H1 (cell line): Measurements from ENCODE around the gene WAC. TPM values are rescaled to one million over a fixed set of nuclear protein-coding genes. Genes with fewer than 3 reads are reported as not detected.

Source experiments
- CTCF ChIA-PET: fragments of 300-600 bp; sonication (Branson Sonifier 250); formaldehyde crosslinking; loops from one replicate; lab custom pipeline; 2021; ENCODE audit not compliant: partially characterized antibody; lab: Charles Lee
- POLR2A ChIA-PET: fragments of 300-600 bp; sonication (Branson Sonifier 250); formaldehyde crosslinking; loops from one replicate; lab custom pipeline; 2021; ENCODE audit warnings: inconsistent platforms; ENCODE audit not compliant: partially characterized antibody; lab: Charles Lee
- DNase-seq, 2 experiments: peaks; one replicate each; pipeline versions ENCODE4 v3.0.0 to v3.0.0-alpha.2; 2010 to 2022; ENCODE audit warnings: low spot score in 2 of 2, low read depth in 1 of 2, mixed read lengths in 1 of 2
- FAIRE-seq: peaks from 2 replicates; lab custom pipeline; 2011; peaks lifted over from hg19 to GRCh38; lab: Jason Lieb, UNC
- H2AFZ ChIP-seq: 2 replicates; pipeline ENCODE4 v1.8.1; 2012; ENCODE audit warnings: low read length, inconsistent platforms
- H2AK5ac ChIP-seq: 2 replicates; pipeline ENCODE4 v1.6.1; 2013; ENCODE audit warnings: low read depth, low read length
- H2BK120ac ChIP-seq: replicated peaks from 2 replicates; pipeline ENCODE3; 2013; ENCODE audit warnings: low read depth, low read length, inconsistent platforms
- H2BK12ac ChIP-seq: 2 replicates; pipeline ENCODE4 v1.6.1; 2013; ENCODE audit warnings: low read depth, low read length
- H2BK15ac ChIP-seq: 2 replicates; pipeline ENCODE4 v1.6.1; 2013; ENCODE audit warnings: low read length
- H2BK20ac ChIP-seq: 2 replicates; pipeline ENCODE4 v1.6.1; 2013; ENCODE audit warnings: low read length
- H2BK5ac ChIP-seq: 2 replicates; pipeline ENCODE4 v1.6.1; 2013; ENCODE audit warnings: low read depth, low read length
- H3K14ac ChIP-seq: 2 replicates; pipeline ENCODE4 v1.6.1; 2013; ENCODE audit warnings: inconsistent platforms; ENCODE audit not compliant: insufficient read length
- H3K18ac ChIP-seq: 2 replicates; pipeline ENCODE4 v1.6.1; 2013; ENCODE audit warnings: low read length; ENCODE audit errors: extremely low read depth
- H3K23ac ChIP-seq: 2 replicates; pipeline ENCODE4 v1.6.1; 2013; ENCODE audit warnings: inconsistent platforms; ENCODE audit not compliant: insufficient read length
- H3K23me2 ChIP-seq: 2 replicates; pipeline ENCODE4 v1.6.1; 2013; ENCODE audit warnings: low read depth, low read length
- H3K27ac ChIP-seq: 2 replicates; pipeline ENCODE4 v1.6.1; 2011; ENCODE audit warnings: low read depth, low read length, inconsistent platforms
- H3K27me3 ChIP-seq, 4 experiments: replicated peaks in 1 of 4; 1 replicate in 1 of 4; 2 replicates in 3 of 4; pipeline versions ENCODE4 v1.6.1 to v1.8.1; 2011 to 2013; ENCODE audit warnings: low read length in 3 of 4, mild to moderate bottlenecking in 3 of 4, inconsistent platforms in 2 of 4, mixed read lengths in 2 of 4, moderate library complexity in 1 of 4; ENCODE audit not compliant: control insufficient read depth in 3 of 4, insufficient read depth in 3 of 4; ENCODE audit errors: extremely low read depth in 1 of 4
- H3K36me3 ChIP-seq, 4 experiments: 2 replicates each; pipeline versions ENCODE4 v1.6.1 to v1.8.1; 2011 to 2013; ENCODE audit warnings: mild to moderate bottlenecking in 4 of 4, low read length in 3 of 4, moderate library complexity in 2 of 4, control low read depth in 1 of 4, inconsistent platforms in 1 of 4; ENCODE audit not compliant: insufficient read depth in 4 of 4, control insufficient read depth in 2 of 4
- H3K4ac ChIP-seq: replicated peaks from 2 replicates; pipeline ENCODE3; 2013; ENCODE audit warnings: low read length, low read depth, mixed read lengths, inconsistent platforms; ENCODE audit not compliant: insufficient read length
- H3K4me1 ChIP-seq, 4 experiments: replicated peaks in 1 of 4; 1 replicate in 1 of 4; 2 replicates in 3 of 4; pipeline versions ENCODE4 v1.6.1 to v1.8.1; 2011 to 2013; ENCODE audit warnings: low read length in 3 of 4, inconsistent platforms in 2 of 4, mixed read lengths in 1 of 4; ENCODE audit not compliant: insufficient read depth in 4 of 4, control insufficient read depth in 3 of 4
- H3K4me2 ChIP-seq, 2 experiments: 2 replicates each; pipeline versions ENCODE4 v1.6.1 to v1.8.1; 2011 to 2013; ENCODE audit warnings: low read depth in 2 of 2, low read length in 2 of 2, control low read depth in 1 of 2, inconsistent platforms in 1 of 2, mild to moderate bottlenecking in 1 of 2; ENCODE audit not compliant: insufficient read depth in 1 of 2
- H3K4me3 ChIP-seq, 4 experiments: fragments of 200-600, 300-600 bp in 1 of 4; sonication (generic), shearing (Covaris generic), sonication (Bioruptor Twin) in 1 of 4; 2 replicates each; pipeline versions ENCODE4 v1.5.1 to v1.8.1; 2011 to 2016; ENCODE audit warnings: low read length in 4 of 4, low read depth in 3 of 4, control low read depth in 2 of 4, inconsistent platforms in 2 of 4, mild to moderate bottlenecking in 2 of 4, mixed read lengths in 1 of 4, moderate library complexity in 1 of 4; ENCODE audit not compliant: insufficient read depth in 2 of 4; ENCODE audit errors: extremely low read depth in 1 of 4
- H3K56ac ChIP-seq: replicated peaks from 2 replicates; pipeline ENCODE3; 2013; ENCODE audit warnings: low read depth, mild to moderate bottlenecking, mixed read lengths, low read length, inconsistent platforms; ENCODE audit not compliant: insufficient read length
- H3K79me1 ChIP-seq: 2 replicates; pipeline ENCODE4 v1.6.1; 2013; ENCODE audit warnings: low read depth, low read length, control low read depth
- H3K79me2 ChIP-seq, 2 experiments: 2 replicates each; pipeline versions ENCODE4 v1.6.1 to v1.8.1; 2012 to 2013; ENCODE audit warnings: low read length in 2 of 2, mild to moderate bottlenecking in 2 of 2, inconsistent platforms in 1 of 2; ENCODE audit not compliant: insufficient read depth in 2 of 2, control insufficient read depth in 1 of 2
- H3K9ac ChIP-seq, 4 experiments: replicated peaks in 1 of 4; 1 replicate in 1 of 4; 2 replicates in 3 of 4; pipeline versions ENCODE4 v1.6.1 to v1.8.1; 2011 to 2013; ENCODE audit warnings: low read depth in 3 of 4, low read length in 3 of 4, control low read depth in 2 of 4, mild to moderate bottlenecking in 2 of 4, moderate library complexity in 2 of 4, inconsistent platforms in 1 of 4; ENCODE audit errors: extremely low read depth in 1 of 4
- H3K9me3 ChIP-seq, 2 experiments: 2 replicates each; pipeline versions ENCODE4 v1.6.1 to v1.8.1; 2012 to 2013; ENCODE audit warnings: mild to moderate bottlenecking in 2 of 2, moderate library complexity in 2 of 2, control low read depth in 1 of 2, inconsistent platforms in 1 of 2, low read depth in 1 of 2, low read length in 1 of 2, mixed read lengths in 1 of 2; ENCODE audit not compliant: insufficient read depth in 2 of 2
- H4K20me1 ChIP-seq, 2 experiments: replicated peaks in 1 of 2; 2 replicates each; pipeline versions ENCODE3 to v1.8.1; 2011 to 2013; ENCODE audit warnings: inconsistent platforms in 2 of 2, low read length in 2 of 2, mild to moderate bottlenecking in 1 of 2; ENCODE audit not compliant: insufficient read depth in 2 of 2, control insufficient read depth in 1 of 2
- H4K5ac ChIP-seq: 2 replicates; pipeline ENCODE4 v1.6.1; 2013; ENCODE audit warnings: low read length, low read depth, mixed read lengths, inconsistent platforms; ENCODE audit not compliant: insufficient read length
- H4K8ac ChIP-seq: 2 replicates; pipeline ENCODE4 v1.8.0; 2013; ENCODE audit warnings: mild to moderate bottlenecking, moderate library complexity, low read length, inconsistent platforms; ENCODE audit not compliant: insufficient read depth; ENCODE audit errors: extremely low read depth
- H4K91ac ChIP-seq: replicated peaks from 2 replicates; pipeline ENCODE3; 2013; ENCODE audit warnings: low read length, mixed read lengths, inconsistent platforms; ENCODE audit not compliant: insufficient read length
- E2F6 ChIP-seq: IDR thresholded peaks from 2 replicates; pipeline ENCODE4 v1.6.1; 2012; ENCODE audit warnings: inconsistent platforms
- EGR1 ChIP-seq: IDR thresholded peaks from 2 replicates; pipeline ENCODE4 v1.6.1; 2011; ENCODE audit warnings: low read depth, low read length, borderline replicate concordance
- EZH2 ChIP-seq: fragments of 200-600 bp; sonication (generic); IDR thresholded peaks from 2 replicates; pipeline ENCODE4 v1.7.1; 2012; ENCODE audit warnings: low read depth, mild to moderate bottlenecking, moderate library complexity, low read length, inconsistent platforms; ENCODE audit not compliant: severe bottlenecking
- KDM1A ChIP-seq: fragments of 200-600, 300-600 bp; sonication (generic); IDR thresholded peaks from 2 replicates; pipeline ENCODE4 v1.7.1; 2016; ENCODE audit warnings: mild to moderate bottlenecking, low read length, borderline replicate concordance
- POU5F1 ChIP-seq: IDR thresholded peaks from 2 replicates; pipeline ENCODE4 v1.6.1; 2011; ENCODE audit warnings: low read depth, mild to moderate bottlenecking, low read length, moderate library complexity
- SAP30 ChIP-seq: fragments of 300-600 bp; sonication (generic); IDR thresholded peaks from 2 replicates; pipeline ENCODE4 v1.7.1; 2012; ENCODE audit warnings: low read length, moderate library complexity, mild to moderate bottlenecking, inconsistent platforms; ENCODE audit not compliant: insufficient read depth, insufficient replicate concordance
- TAF1 ChIP-seq: IDR thresholded peaks from 2 replicates; pipeline ENCODE4 v1.6.1; 2011; ENCODE audit warnings: mild to moderate bottlenecking, low read depth, low read length
- TEAD4 ChIP-seq: IDR thresholded peaks from 2 replicates; pipeline ENCODE4 v1.6.1; 2012; ENCODE audit warnings: low read depth, low read length, inconsistent platforms, mixed read lengths
- USF2 ChIP-seq: IDR thresholded peaks from 2 replicates; pipeline ENCODE4 v1.6.1; 2011; ENCODE audit warnings: low read length, improper control_type of control experiment
- YY1 ChIP-seq: IDR thresholded peaks from 2 replicates; pipeline ENCODE4 v1.6.1; 2011; ENCODE audit warnings: low read depth, mild to moderate bottlenecking, low read length
- WGBS, 2 experiments: shearing (Covaris generic) in 1 of 2; methylation state at CpG; one replicate each; pipeline versions ENCODE4 v1.1.6 to v1.1.7; 2013 to 2015; ENCODE audit warnings: low lambda C conversion rate in 2 of 2, mixed read lengths in 2 of 2, inconsistent platforms in 1 of 2, low coverage in 1 of 2, missing lambda C conversion rate in 1 of 2; ENCODE audit not compliant: insufficient replicate concordance in 2 of 2, insufficient coverage in 1 of 2, insufficient read length in 1 of 2; ENCODE audit errors: extremely low coverage in 1 of 2, missing lambda C conversion rate in 1 of 2; 5-methylcytosine and 5-hydroxymethylcytosine counted together
- polyA plus RNA-seq, 7 experiments: library from polyadenylated mRNA; depleted of rRNA in 3 of 7; stranded (reverse) in 5 of 7; unstranded in 2 of 7; fragments of >200 nt in 5 of 7; fragments of 200-250 nt in 2 of 7; gene quantifications; 1 replicate in 5 of 7; 2 replicates in 1 of 7; 4 replicates in 1 of 7; pipeline versions ENCODE4 v1.2.1 to v1.2.3, GENCODE V29; 2011 to 2013; ENCODE audit warnings: missing spikeins in 2 of 7, mixed read lengths in 2 of 7
- total RNA-seq: library from RNA; stranded (reverse); fragmentation: NEBNext Ultra II Directional; extraction: Animal tissue kit (Norgen Biotek cat#: 25700); gene quantifications from 2 replicates; pipeline ENCODE4 v1.2.1, GENCODE V29; 2021
- TF ChIP-seq, protein P1 (sequence below): IDR thresholded peaks from 2 replicates; pipeline ENCODE4 v1.6.1; 2012; ENCODE audit warnings: low read length, inconsistent platforms

The WAC gene
- total and polyA plus RNA-seq, 2 of the 8 experiments (the other 6 are each of a cell fraction or from before 2014, with no cell fraction given): 72.9 to 128 TPM

GRCh38 chr10:28640551-28640950 lies 107.6 kb downstream of the WAC start:
- DNase-seq (no peak), FAIRE-seq (no peak)
- H2BK12ac ChIP-seq: no peak overlapping the region
- H3K23ac ChIP-seq: no peak overlapping the region
- WGBS, 2 experiments: 85% methylated on average over 2 of the region's 2 CpGs; no CpG with 5 or more reads in 1 of the 2 experiments
- no peak overlapping the region for H4K91ac ChIP-seq
- H3K9me3 ChIP-seq: no peaks in the 10 kb centered on the region
- H3K36me3 ChIP-seq: no peaks in the 10 kb centered on the region
- no peak overlapping the region for H3K27ac ChIP-seq
- H3K79me2 ChIP-seq: no peaks in the 10 kb centered on the region
- no peaks in the 10 kb centered on the region for H3K27me3 ChIP-seq
- no peak overlapping the region for H2AFZ ChIP-seq
- H3K14ac ChIP-seq: no peak overlapping the region
- H3K18ac ChIP-seq: no peak overlapping the region
- no peak overlapping the region for H2BK20ac ChIP-seq
- H3K4me2 ChIP-seq: no peak overlapping the region
- H3K23me2 ChIP-seq: no peaks in the 10 kb centered on the region
- no peaks in the 10 kb centered on the region for H3K79me1 ChIP-seq
- no peak overlapping the region for H3K4me3 ChIP-seq
- H3K4ac ChIP-seq: no peak overlapping the region
- H3K56ac ChIP-seq: no peak overlapping the region
- H3K9ac ChIP-seq: no peak overlapping the region
- ChIA-PET CTCF (interaction anchor here (1.1 to 2.4 kb wide), 6 partner anchors 11 to 664 kb away, joined by 3 to 9 read pairs (median 4); no protein-coding TSS in a partner anchor), POLR2A (no interaction called here)
- H2AK5ac ChIP-seq: no peak overlapping the region
- no peak overlapping the region for H4K8ac ChIP-seq
- H3K4me1 ChIP-seq: no peaks in the 10 kb centered on the region
- H2BK5ac ChIP-seq: no peak overlapping the region
- no peak overlapping the region for H4K5ac ChIP-seq
- no peak overlapping the region for H2BK120ac ChIP-seq
- no peaks in the 10 kb centered on the region for H4K20me1 ChIP-seq
- no peak overlapping the region for H2BK15ac ChIP-seq
- TF ChIP-seq, protein P1, sequence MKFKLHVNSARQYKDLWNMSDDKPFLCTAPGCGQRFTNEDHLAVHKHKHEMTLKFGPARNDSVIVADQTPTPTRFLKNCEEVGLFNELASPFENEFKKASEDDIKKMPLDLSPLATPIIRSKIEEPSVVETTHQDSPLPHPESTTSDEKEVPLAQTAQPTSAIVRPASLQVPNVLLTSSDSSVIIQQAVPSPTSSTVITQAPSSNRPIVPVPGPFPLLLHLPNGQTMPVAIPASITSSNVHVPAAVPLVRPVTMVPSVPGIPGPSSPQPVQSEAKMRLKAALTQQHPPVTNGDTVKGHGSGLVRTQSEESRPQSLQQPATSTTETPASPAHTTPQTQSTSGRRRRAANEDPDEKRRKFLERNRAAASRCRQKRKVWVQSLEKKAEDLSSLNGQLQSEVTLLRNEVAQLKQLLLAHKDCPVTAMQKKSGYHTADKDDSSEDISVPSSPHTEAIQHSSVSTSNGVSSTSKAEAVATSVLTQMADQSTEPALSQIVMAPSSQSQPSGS: no peak
- TF ChIP-seq SAP30: no peak
- TF ChIP-seq TAF1: no peak
- TF ChIP-seq POU5F1: no peak
- no peak for TF ChIP-seq USF2
- TF ChIP-seq YY1: no peak
- no peak for TF ChIP-seq TEAD4
- no peak for TF ChIP-seq KDM1A
- TF ChIP-seq EGR1: no peak
- no peak for TF ChIP-seq E2F6
- no peak for TF ChIP-seq EZH2
